CD4-positive, alpha-beta memory T cell (primary cell): Measurements from ENCODE around the gene ATP2B2. TPM values are rescaled to one million over a fixed set of nuclear protein-coding genes. Genes with fewer than 3 reads are reported as not detected.
"Not testable (repeated sequence)": the region's sequence is repeated elsewhere in the genome, so short reads cannot be mapped to it uniquely, and the experiment has no call there.

Experiments
- CTCF ChIA-PET: fragments of 350-600 bp; sonication (Branson Sonifier 250); formaldehyde crosslinking; loops from one replicate; lab custom pipeline; 2021; ENCODE audit warnings: inconsistent platforms; ENCODE audit not compliant: partially characterized antibody; lab: Charles Lee
- POLR2A ChIA-PET: fragments of 350-600 bp; sonication (Branson Sonifier 250); formaldehyde crosslinking; loops from one replicate; lab custom pipeline; 2021; ENCODE audit not compliant: partially characterized antibody; lab: Charles Lee
- DNase-seq, 5 donors: peaks; one replicate each; pipeline versions ENCODE4 v3.0.0 to v3.0.0-alpha.2; 2020 to 2022; ENCODE audit warnings: mixed read lengths in 1 of 5
- H3K27ac ChIP-seq: one replicate; pipeline ENCODE4 v1.7.0; 2013; ENCODE audit warnings: low read depth, low read length
- H3K27me3 ChIP-seq: 2 replicates; pipeline ENCODE4 v1.7.0; 2013; ENCODE audit warnings: mild to moderate bottlenecking, low read length, moderate library complexity; ENCODE audit not compliant: insufficient read depth
- H3K36me3 ChIP-seq: 2 replicates; pipeline ENCODE4 v1.7.0; 2013; ENCODE audit warnings: mild to moderate bottlenecking, low read length, moderate library complexity; ENCODE audit not compliant: insufficient read depth
- H3K4me1 ChIP-seq: 2 replicates; pipeline ENCODE4 v1.7.0; 2013; ENCODE audit warnings: mild to moderate bottlenecking, low read length, moderate library complexity; ENCODE audit not compliant: insufficient read depth
- H3K4me3 ChIP-seq, 2 donors: one replicate each; pipeline ENCODE4 v1.7.0; 2013; ENCODE audit warnings: low read length in 2 of 2, mild to moderate bottlenecking in 1 of 2
- H3K9me3 ChIP-seq, 2 donors: one replicate each; pipeline ENCODE4 v1.7.0; 2013; ENCODE audit warnings: low read length in 2 of 2, control low read depth in 1 of 2; ENCODE audit not compliant: control insufficient read depth in 1 of 2
- H3K27ac Mint-ChIP-seq, 7 donors: one replicate each; pipeline ENCODE4 v1.8.0; 2020 to 2021; ENCODE audit warnings: mixed read lengths in 7 of 7, mild to moderate bottlenecking in 6 of 7, inconsistent platforms in 3 of 7, moderate library complexity in 3 of 7
- H3K27me3 Mint-ChIP-seq, 2 donors: one replicate each; pipeline ENCODE4 v1.8.0; 2020 to 2021; ENCODE audit warnings: mixed read lengths in 2 of 2
- H3K36me3 Mint-ChIP-seq, 2 donors: one replicate each; pipeline ENCODE4 v1.8.0; 2020 to 2021; ENCODE audit warnings: mixed read lengths in 2 of 2, inconsistent platforms in 1 of 2, mild to moderate bottlenecking in 1 of 2
- H3K4me1 Mint-ChIP-seq, 4 donors: one replicate each; pipeline ENCODE4 v1.8.0; 2020 to 2021; ENCODE audit warnings: mixed read lengths in 4 of 4, mild to moderate bottlenecking in 1 of 4
- H3K4me3 Mint-ChIP-seq, 8 donors: one replicate each; pipeline ENCODE4 v1.8.0; 2020 to 2021; ENCODE audit warnings: mixed read lengths in 8 of 8, mild to moderate bottlenecking in 7 of 8, moderate library complexity in 6 of 8, inconsistent platforms in 3 of 8
- H3K9me3 Mint-ChIP-seq, 8 donors: one replicate each; pipeline ENCODE4 v1.8.0; 2020 to 2021; ENCODE audit warnings: mixed read lengths in 8 of 8, mild to moderate bottlenecking in 5 of 8, inconsistent platforms in 3 of 8, moderate library complexity in 1 of 8
- intact Hi-C: fragments of 100-400 bp; cut with micrococcal nuclease; formaldehyde crosslinking; loops from one replicate; pipeline ENCODE4 v1.15.1; 2023
- polyA plus RNA-seq, 2 donors: library from polyadenylated mRNA; unstranded; fragments of 300-500 nt; fragmentation: Illumina TruSeq; gene quantifications; one replicate each; pipeline ENCODE4 v1.2.3, GENCODE V29; 2021
- total RNA-seq, 2 experiments: library from RNA; stranded (reverse); gene quantifications; one replicate each; pipeline ENCODE4 v1.2.3, GENCODE V29; 2021

The ATP2B2 gene
- total and polyA plus RNA-seq, 4 experiments from 2014 or later, result not detected

DNA sequence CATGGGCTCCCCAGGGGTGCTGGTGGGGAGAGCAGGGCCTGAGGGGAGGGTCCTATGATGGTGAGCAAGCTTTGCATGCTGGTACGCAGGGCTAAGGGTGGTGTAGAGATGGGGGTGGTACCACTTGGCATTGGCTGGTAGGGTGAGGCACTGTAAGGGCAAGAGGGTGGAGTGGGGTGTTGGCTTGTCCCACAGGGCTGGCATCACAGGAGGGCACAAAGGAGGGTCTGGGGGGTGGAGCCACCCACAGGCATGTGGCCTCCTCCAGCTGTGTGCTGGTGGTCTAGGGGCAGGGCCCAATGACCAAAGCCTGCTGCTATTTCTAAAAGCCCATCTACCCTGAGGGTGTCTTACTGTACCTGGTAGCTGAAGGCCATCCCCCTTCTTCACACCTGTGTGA, 119.3 kb downstream of the ATP2B2 start:
- Histone ChIP-seq H3K36me3 (no peaks in the 10 kb centered on the region), H3K9me3 (no peaks in the 10 kb centered on the region), H3K4me1 (peaks cover 24% of the 10 kb centered on the region), H3K4me3 (no peak overlapping the region), H3K27me3 (no peaks in the 10 kb centered on the region), H3K27ac (no peak overlapping the region)
- Mint-ChIP-seq H3K9me3 (no peaks in the 10 kb centered on the region), H3K4me1 (peaks cover 11 to 34% (median 14%) of the 10 kb centered on the region in 4 donors), H3K27ac (no peak overlapping the region), H3K4me3 (no peak overlapping the region), H3K27me3 (peaks cover 0 to 3% of the 10 kb centered on the region in 2 donors), H3K36me3 (no peaks in the 10 kb centered on the region)
- ChIA-PET POLR2A (no interaction called here), CTCF (no interaction called here)
- intact Hi-C loops, result no loop called here
- DNase-seq, result no peak

DNA sequence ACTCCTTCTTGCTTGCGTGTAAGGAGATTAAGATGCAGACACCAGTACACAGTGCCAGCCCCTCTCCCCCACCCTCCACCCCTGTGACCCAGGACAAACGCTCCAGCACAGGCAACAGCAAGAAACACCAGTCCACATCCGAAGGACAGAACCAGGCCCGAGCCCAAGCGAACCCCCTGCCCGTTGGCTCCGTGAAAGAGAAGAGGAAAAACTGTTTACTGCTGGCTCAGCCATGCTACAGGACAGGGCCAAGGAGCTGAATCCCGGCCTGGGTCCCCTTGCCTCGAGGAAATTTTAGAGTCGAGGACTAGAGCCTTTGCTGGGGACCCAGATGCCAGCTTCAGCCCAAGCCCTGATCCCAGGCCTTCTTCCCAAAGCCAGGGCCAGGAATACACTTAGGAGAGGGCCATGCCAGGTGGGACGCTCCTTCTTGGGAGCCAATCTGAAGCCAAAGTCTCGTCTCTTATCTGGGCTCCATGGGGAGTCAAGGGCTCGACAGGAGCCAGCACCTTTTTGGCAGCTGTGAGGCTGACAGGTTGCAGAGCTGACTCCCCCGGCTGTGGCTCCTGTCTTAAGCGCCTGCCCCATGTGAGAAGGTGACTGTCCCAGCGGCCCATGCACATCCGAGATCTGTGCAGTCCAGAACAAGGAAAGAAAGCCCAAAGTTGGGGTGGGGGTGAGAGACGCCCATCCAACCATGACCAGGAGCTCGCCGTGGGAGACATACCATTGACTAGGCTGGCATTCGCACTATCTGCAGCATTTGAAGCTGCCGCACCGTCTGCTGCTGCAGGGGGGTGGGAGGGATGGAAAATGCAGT, 120.6 kb downstream of the ATP2B2 start:
- H3K27ac ChIP-seq, result no peak overlapping the region
- no peaks in the 10 kb centered on the region for H3K36me3 ChIP-seq
- H3K4me3 ChIP-seq, result no peak overlapping the region
- H3K36me3 Mint-ChIP-seq, result no peaks in the 10 kb centered on the region
- ChIA-PET POLR2A (no interaction called here), CTCF (no interaction called here)
- no peak overlapping the region for H3K4me3 Mint-ChIP-seq
- H3K9me3 Mint-ChIP-seq, result no peaks in the 10 kb centered on the region
- intact Hi-C loops, result no loop called here
- peaks cover 0 to 21% (median 5%) of the 10 kb centered on the region in 4 donors for H3K4me1 Mint-ChIP-seq
- no peaks in the 10 kb centered on the region for H3K27me3 ChIP-seq
- H3K27ac Mint-ChIP-seq, result no peak overlapping the region
- peaks cover 0 to 3% of the 10 kb centered on the region in 2 donors for H3K27me3 Mint-ChIP-seq
- peaks cover 11% of the 10 kb centered on the region for H3K4me1 ChIP-seq
- no peak for DNase-seq
- H3K9me3 ChIP-seq, result no peaks in the 10 kb centered on the region

DNA sequence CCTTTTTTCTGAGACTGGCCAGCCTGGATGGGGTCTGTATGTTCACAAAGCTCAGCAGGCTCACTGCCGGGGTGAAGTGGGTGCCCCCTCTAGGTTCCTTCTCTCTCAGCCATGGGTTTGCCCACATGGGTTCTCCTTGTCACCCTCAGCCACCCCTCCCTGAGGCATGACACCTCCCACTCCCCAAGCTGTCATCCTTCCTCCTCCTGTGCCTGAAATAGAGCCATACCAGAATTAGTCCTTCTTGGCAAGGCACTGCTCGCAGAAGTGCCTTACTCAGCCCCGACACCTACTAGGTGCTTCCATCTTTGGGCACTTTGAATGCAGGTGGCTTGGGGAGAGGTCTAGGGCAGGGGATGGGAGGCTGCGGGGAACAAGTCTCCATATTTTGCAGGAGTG, 121.5 kb downstream of the ATP2B2 start:
- Histone ChIP-seq H3K36me3 (no peaks in the 10 kb centered on the region), H3K9me3 (no peaks in the 10 kb centered on the region), H3K27me3 (no peaks in the 10 kb centered on the region), H3K27ac (no peak overlapping the region), H3K4me1 (peaks cover 3% of the 10 kb centered on the region), H3K4me3 (no peak overlapping the region)
- intact Hi-C loops, result no loop called here
- no peak for DNase-seq
- ChIA-PET POLR2A (no interaction called here), CTCF (no interaction called here)
- no peak overlapping the region for H3K4me3 Mint-ChIP-seq
- H3K36me3 Mint-ChIP-seq, result no peaks in the 10 kb centered on the region
- peaks cover 0 to 13% (median 3%) of the 10 kb centered on the region in 4 donors for H3K4me1 Mint-ChIP-seq
- H3K27me3 Mint-ChIP-seq, result peaks cover 0 to 3% of the 10 kb centered on the region in 2 donors
- H3K9me3 Mint-ChIP-seq, result no peaks in the 10 kb centered on the region
- no peak overlapping the region for H3K27ac Mint-ChIP-seq

DNA sequence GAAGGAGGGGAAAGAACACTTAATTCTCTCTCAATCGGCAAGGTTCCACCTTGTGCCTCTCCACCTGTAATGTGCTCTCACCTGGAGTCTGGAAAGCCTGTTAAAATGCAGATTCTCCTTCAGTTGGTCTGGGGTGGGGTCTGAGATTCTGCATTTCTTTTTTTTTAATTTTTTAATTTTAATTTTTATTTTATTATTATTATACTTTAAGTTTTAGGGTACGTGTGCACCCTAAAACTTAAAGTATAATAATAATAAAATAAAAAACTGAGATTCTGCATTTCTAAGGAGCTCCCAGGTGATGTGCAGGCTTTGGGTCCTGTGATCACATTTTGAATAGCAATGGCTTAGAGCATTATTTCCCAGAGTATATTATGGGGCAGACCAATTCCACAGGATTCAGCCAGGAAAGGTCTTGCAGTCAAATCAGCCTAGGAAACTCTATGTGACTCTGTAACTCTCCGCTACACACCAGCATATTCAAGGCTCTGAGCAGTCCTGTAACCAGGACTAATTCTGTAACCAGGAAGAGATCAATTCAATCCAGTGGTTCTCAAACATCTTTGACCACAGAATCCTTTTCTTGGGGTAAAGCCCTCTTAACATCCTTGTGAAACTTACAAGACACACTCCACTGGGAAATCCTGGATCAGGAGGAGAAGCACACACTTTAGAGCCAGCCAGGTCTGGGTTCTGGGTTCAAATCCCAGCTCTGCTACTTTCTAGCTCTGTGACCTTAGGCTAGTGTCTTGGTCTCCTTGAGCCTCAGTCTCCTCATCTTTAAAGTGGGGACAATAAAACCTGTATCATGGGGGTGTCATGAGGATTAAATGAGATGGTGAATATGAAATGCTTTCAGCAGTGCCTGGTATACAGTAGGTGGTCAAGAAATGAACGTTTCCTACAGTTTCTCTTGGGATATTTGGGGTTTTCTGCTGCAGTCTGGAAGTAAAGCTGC, 122.2 kb downstream of the ATP2B2 start:
- Histone ChIP-seq H3K36me3 (no peaks in the 10 kb centered on the region), H3K27me3 (no peaks in the 10 kb centered on the region), H3K27ac (no peak overlapping the region), H3K4me1 (no peaks in the 10 kb centered on the region), H3K9me3 (no peaks in the 10 kb centered on the region), H3K4me3 (no peak overlapping the region)
- POLR2A ChIA-PET, result no interaction called here
- CTCF ChIA-PET, result no interaction called here
- Mint-ChIP-seq H3K4me1 (peaks cover 0 to 6% (median 2%) of the 10 kb centered on the region in 4 donors), H3K27ac (no peak overlapping the region), H3K36me3 (no peaks in the 10 kb centered on the region), H3K27me3 (peaks cover 0 to 3% of the 10 kb centered on the region in 2 donors), H3K4me3 (no peak overlapping the region), H3K9me3 (peaks cover 0 to under 1% (median 0%) of the 10 kb centered on the region in 8 donors)
- intact Hi-C loops, result no loop called here
- DNase-seq, result no peak

DNA sequence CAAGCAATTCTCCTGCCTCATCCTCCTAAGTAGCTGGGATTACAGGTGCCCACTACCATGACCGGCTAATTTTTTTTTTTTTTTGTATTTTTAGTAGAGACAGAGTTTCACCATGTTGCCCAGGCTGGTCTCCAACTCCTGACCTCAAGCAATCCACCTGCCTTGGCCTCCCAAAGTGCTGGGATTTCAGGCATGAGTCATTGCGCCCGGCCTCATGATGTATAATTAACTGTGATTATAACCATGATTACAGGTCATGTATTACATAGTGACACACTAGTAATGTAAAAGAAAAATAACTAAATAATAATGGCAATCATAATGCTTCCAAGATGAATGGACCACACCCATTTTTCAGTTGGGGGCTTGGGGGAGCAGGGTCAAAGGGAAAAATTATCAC, 122.9 kb downstream of the ATP2B2 start:
- H3K27ac Mint-ChIP-seq, POLR2A ChIA-PET, H3K27ac ChIP-seq, H3K4me3 Mint-ChIP-seq, DNase-seq, H3K36me3 Mint-ChIP-seq, H3K27me3 ChIP-seq, H3K9me3 Mint-ChIP-seq, H3K4me3 ChIP-seq, H3K36me3 ChIP-seq, H3K9me3 ChIP-seq, CTCF ChIA-PET, H3K4me1 Mint-ChIP-seq, H3K4me1 ChIP-seq, H3K27me3 Mint-ChIP-seq, intact Hi-C loops: not testable (repeated sequence)

DNA sequence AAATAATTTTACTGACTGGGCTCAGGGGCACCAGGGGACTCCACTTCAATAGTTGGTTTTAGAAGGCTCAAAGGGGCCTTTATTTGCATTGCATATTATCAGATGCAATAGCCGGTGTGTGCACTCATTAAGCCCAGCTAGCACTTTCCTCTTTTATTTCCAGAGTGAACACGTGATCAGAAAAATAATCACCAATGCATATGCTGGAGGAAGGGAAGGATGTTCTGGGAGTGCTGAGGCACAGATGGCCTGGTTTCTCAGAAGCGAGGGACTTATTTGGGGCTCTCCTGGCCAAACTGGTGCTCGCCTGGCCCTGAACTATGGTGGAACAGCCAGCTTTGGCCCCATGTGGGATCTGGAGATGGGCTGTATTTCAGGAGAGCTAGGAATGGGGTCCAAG, 124.0 kb downstream of the ATP2B2 start:
- H3K27me3 Mint-ChIP-seq, result peaks cover 0 to 3% of the 10 kb centered on the region in 2 donors
- H3K4me3 ChIP-seq, result no peak overlapping the region
- POLR2A ChIA-PET, result no interaction called here
- H3K27ac Mint-ChIP-seq, result no peak overlapping the region
- H3K4me1 Mint-ChIP-seq, result peaks cover 0 to 2% (median 0%) of the 10 kb centered on the region in 4 donors
- CTCF ChIA-PET, result no interaction called here
- no peaks in the 10 kb centered on the region for H3K36me3 Mint-ChIP-seq
- H3K27ac ChIP-seq, result no peak overlapping the region
- H3K4me3 Mint-ChIP-seq, result no peak overlapping the region
- intact Hi-C loops, result no loop called here
- no peaks in the 10 kb centered on the region for H3K36me3 ChIP-seq
- DNase-seq, result no peak
- no peaks in the 10 kb centered on the region for H3K27me3 ChIP-seq
- H3K4me1 ChIP-seq, result no peaks in the 10 kb centered on the region
- H3K9me3 Mint-ChIP-seq, result peaks cover 0 to 1% (median 0%) of the 10 kb centered on the region in 8 donors
- no peaks in the 10 kb centered on the region for H3K9me3 ChIP-seq

DNA sequence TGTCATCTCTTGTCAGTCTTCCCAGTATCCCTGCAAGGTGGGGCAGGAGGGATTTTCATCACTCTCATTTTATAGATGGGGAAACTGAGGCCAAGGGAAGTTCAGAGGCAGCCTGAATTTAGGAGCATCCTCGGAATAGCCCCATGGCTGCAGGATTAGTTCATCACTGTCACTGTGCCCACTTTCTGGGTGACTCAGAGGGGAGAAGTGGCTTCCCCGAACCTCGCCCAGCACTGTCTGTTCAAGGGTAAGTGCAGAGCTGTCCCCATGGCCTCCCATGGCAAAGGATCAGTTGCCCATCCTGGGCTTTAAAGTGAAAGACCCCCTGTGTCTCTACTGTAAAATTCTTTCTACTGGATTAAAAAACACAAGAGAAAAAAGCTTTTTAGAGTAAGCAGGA, 124.5 kb downstream of the ATP2B2 start:
- no peaks in the 10 kb centered on the region for H3K9me3 ChIP-seq

More for the DNA sequence above, 124.5 kb downstream of the ATP2B2 start:
- no peak overlapping the region for H3K27ac ChIP-seq
- ChIA-PET POLR2A (no interaction called here), CTCF (no interaction called here)
- no peak for DNase-seq
- H3K36me3 ChIP-seq, result no peaks in the 10 kb centered on the region
- H3K27me3 ChIP-seq, result no peaks in the 10 kb centered on the region
- Mint-ChIP-seq H3K4me3 (no peak overlapping the region), H3K27ac (no peak overlapping the region), H3K36me3 (no peaks in the 10 kb centered on the region), H3K9me3 (peaks cover 0 to 1% (median 0%) of the 10 kb centered on the region in 8 donors), H3K27me3 (peaks cover 0 to 3% of the 10 kb centered on the region in 2 donors), H3K4me1 (peaks cover 0 to under 1% (median 0%) of the 10 kb centered on the region in 4 donors)
- no peak overlapping the region for H3K4me3 ChIP-seq
- intact Hi-C loops, result no loop called here
- H3K4me1 ChIP-seq, result no peaks in the 10 kb centered on the region
